B cell (primary cell): Measurements from ENCODE around the gene MYCL. TPM values are rescaled to one million over a fixed set of nuclear protein-coding genes. Genes with fewer than 3 reads are reported as not detected.

Source experiments
- ATAC-seq: fragments of 200-7000 bp; cut with Tn5 transposase; one replicate; pipeline ENCODE4 v1.10.0; 2021; ENCODE audit warnings: low read depth, mild to moderate bottlenecking, moderate number of reproducible peaks, moderate library complexity
- CTCF ChIA-PET: fragments of 350-600 bp; sonication (Branson Sonifier 250); formaldehyde crosslinking; loops from one replicate; lab custom pipeline; 2021; ENCODE audit warnings: antibody characterized with exemption, inconsistent platforms; lab: Charles Lee
- POLR2A ChIA-PET: fragments of 350-600 bp; sonication (Branson Sonifier 250); formaldehyde crosslinking; loops from one replicate; lab custom pipeline; 2021; ENCODE audit warnings: antibody characterized with exemption; lab: Charles Lee
- DNase-seq: peaks from one replicate; pipeline ENCODE4 v3.0.0; 2013
- H2AFZ ChIP-seq: 2 replicates; pipeline ENCODE4 v1.6.1; 2012; ENCODE audit warnings: mild to moderate bottlenecking, low read depth, low read length; ENCODE audit not compliant: insufficient read depth, poor library complexity, severe bottlenecking
- H3K27ac ChIP-seq, 2 donors: 1 replicate in 1 of 2; 2 replicates in 1 of 2; pipeline ENCODE4 v1.5.1; 2012 to 2013; ENCODE audit warnings: low read length in 2 of 2, mild to moderate bottlenecking in 2 of 2, moderate library complexity in 1 of 2
- H3K27me3 ChIP-seq, 4 experiments: fragments of 200-600 bp in 1 of 4; sonication (generic) in 1 of 4; replicated peaks in 1 of 4; 1 replicate in 2 of 4; 2 replicates in 2 of 4; pipeline versions ENCODE4 v1.6.1 to v1.7.0; 2013 to 2016; ENCODE audit warnings: low read length in 3 of 4, mild to moderate bottlenecking in 2 of 4, mixed read lengths in 1 of 4, moderate library complexity in 1 of 4; ENCODE audit not compliant: insufficient read depth in 4 of 4, control insufficient read depth in 3 of 4; ENCODE audit errors: control extremely low read depth in 1 of 4
- H3K36me3 ChIP-seq, 2 experiments: replicated peaks in 1 of 2; 1 replicate in 1 of 2; 2 replicates in 1 of 2; pipeline versions ENCODE4 v1.6.1 to v1.7.1; 2013; ENCODE audit warnings: low read length in 1 of 2; ENCODE audit not compliant: insufficient read depth in 2 of 2, control insufficient read depth in 1 of 2; ENCODE audit errors: control extremely low read depth in 1 of 2, extremely low read depth in 1 of 2
- H3K4me1 ChIP-seq, 2 donors: fragments of 200-600 bp in 1 of 2; sonication (generic) in 1 of 2; 1 replicate in 1 of 2; 2 replicates in 1 of 2; pipeline versions ENCODE4 v1.5.1 to v1.6.1; 2013 to 2017; ENCODE audit warnings: low read length in 2 of 2; ENCODE audit not compliant: control insufficient read depth in 2 of 2, insufficient read depth in 2 of 2
- H3K4me2 ChIP-seq: replicated peaks from 2 replicates; pipeline ENCODE3; 2012; ENCODE audit warnings: mild to moderate bottlenecking, low read depth, low read length; ENCODE audit not compliant: poor library complexity, severe bottlenecking
- H3K4me3 ChIP-seq, 5 experiments: fragments of 200-600 bp in 1 of 5; sonication (generic) in 1 of 5; 1 replicate in 3 of 5; 2 replicates in 2 of 5; pipeline versions ENCODE4 v1.5.1 to v1.7.0; 2011 to 2016; ENCODE audit warnings: low read length in 4 of 5, mild to moderate bottlenecking in 4 of 5, low read depth in 2 of 5, control low read depth in 1 of 5, moderate library complexity in 1 of 5; ENCODE audit not compliant: insufficient read depth in 1 of 5; ENCODE audit errors: control extremely low read depth in 1 of 5, extremely low read depth in 1 of 5
- H3K79me2 ChIP-seq: fragments of 200-600 bp; sonication (generic); one replicate; pipeline ENCODE4 v1.6.0; 2016; ENCODE audit warnings: low read length; ENCODE audit not compliant: control insufficient read depth, insufficient read depth
- H3K9ac ChIP-seq: fragments of 200-600 bp; sonication (generic); 2 replicates; pipeline ENCODE4 v1.6.1; 2017; ENCODE audit warnings: mild to moderate bottlenecking, low read length, moderate library complexity
- H3K9me3 ChIP-seq, 3 donors: one replicate each; pipeline versions ENCODE4 v1.6.1 to v1.7.1; 2013; ENCODE audit warnings: low read length in 2 of 3; ENCODE audit not compliant: control insufficient read depth in 2 of 3, insufficient read depth in 1 of 3; ENCODE audit errors: control extremely low read depth in 1 of 3
- H4K20me1 ChIP-seq: 2 replicates; pipeline ENCODE4 v1.6.0; 2012; ENCODE audit warnings: mild to moderate bottlenecking, low read length; ENCODE audit not compliant: insufficient read depth, control insufficient read depth, poor library complexity, severe bottlenecking
- H3K27ac Mint-ChIP-seq: one replicate; pipeline ENCODE4 v1.8.0; 2021; ENCODE audit warnings: mixed read lengths
- H3K27me3 Mint-ChIP-seq: one replicate; pipeline ENCODE4 v1.8.0; 2021; ENCODE audit warnings: mixed read lengths
- H3K4me1 Mint-ChIP-seq: one replicate; pipeline ENCODE4 v1.8.0; 2021; ENCODE audit warnings: mixed read lengths
- H3K4me3 Mint-ChIP-seq: one replicate; pipeline ENCODE4 v1.8.0; 2021; ENCODE audit warnings: mixed read lengths
- H3K9me3 Mint-ChIP-seq: one replicate; pipeline ENCODE4 v1.8.0; 2022; ENCODE audit warnings: mixed read lengths; ENCODE audit not compliant: insufficient read depth
- WGBS: methylation state at CpG from one replicate; pipeline ENCODE4 v1.1.5; 2013; ENCODE audit warnings: missing lambda C conversion rate; ENCODE audit not compliant: insufficient coverage; 5-methylcytosine and 5-hydroxymethylcytosine counted together
- intact Hi-C: fragments of 100-400 bp; cut with micrococcal nuclease; formaldehyde crosslinking; loops from one replicate; pipeline ENCODE4 v1.10.0; 2022
- polyA plus RNA-seq: library from polyadenylated mRNA; depleted of rRNA; stranded (reverse); fragments of >200 nt; gene quantifications from 2 replicates; pipeline ENCODE4 v1.2.3, GENCODE V29; 2012
- total RNA-seq, 2 donors: library from RNA; stranded (reverse); fragments of 120-200 nt in 1 of 2; gene quantifications; 1 replicate in 1 of 2; 2 replicates in 1 of 2; pipeline versions ENCODE4 v1.2.3 to v1.2.4, GENCODE V29; 2013 to 2022
- TF ChIP-seq, protein P1 (sequence below): fragments of 200-600 bp; IDR thresholded peaks from one replicate; pipeline ENCODE4 v1.8.0; 2022; ENCODE audit warnings: antibody characterized with exemption, mild to moderate bottlenecking

The MYCL gene
- total and polyA plus RNA-seq, 2 donors (not counting 1 experiment from before 2014, with no cell fraction given), result 0.03 to 0.62 TPM

DNA sequence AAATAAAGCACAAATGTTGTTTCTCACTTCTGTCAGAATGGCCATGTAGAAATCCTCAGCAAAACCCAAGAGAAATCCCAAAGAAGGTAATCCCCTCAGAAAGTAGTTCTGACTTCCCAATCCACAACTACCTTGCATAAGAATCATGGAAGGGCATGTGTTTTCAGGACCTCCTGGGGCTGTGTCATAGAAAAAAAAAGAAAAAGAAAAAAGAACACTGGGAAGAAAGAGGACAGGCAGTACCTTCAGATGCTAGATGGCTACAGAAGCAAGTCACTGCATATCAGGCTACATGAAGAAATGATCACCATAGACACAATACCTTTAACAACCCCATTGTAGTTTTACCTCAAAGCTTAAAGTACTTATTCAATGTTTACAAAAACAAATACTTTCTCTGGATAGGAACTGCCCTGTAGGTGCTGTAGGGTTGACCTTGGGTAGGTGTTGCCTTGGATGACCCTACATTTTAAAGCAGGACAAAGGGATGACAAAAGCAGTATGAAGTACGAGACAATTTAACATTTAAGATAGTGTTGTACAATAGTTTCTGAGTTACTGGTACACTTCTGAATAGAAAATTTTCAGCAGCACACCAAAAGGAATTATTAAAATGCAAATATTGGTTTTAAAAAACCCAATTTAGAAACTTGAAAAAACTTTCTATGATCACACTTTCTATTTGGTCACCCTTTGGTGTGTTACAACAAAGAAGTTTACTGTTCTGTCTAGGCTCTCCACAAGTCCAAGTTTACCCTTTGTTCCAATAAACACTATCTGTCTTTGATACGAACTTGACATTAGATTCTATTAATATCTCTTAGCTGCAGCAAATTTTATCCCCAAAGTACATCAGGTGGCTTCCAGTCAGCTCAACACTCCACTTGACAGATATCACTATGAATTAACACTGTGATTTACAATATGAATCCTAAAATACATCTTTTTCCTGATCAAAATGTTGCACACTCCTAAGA is 23.4 kb downstream of the MYCL start:
- Histone ChIP-seq H4K20me1 (peaks cover 18% of the 10 kb centered on the region), H3K9me3 (no peaks in the 10 kb centered on the region)

More for the DNA sequence above, 23.4 kb downstream of the MYCL start:
- TF ChIP-seq, protein P1, sequence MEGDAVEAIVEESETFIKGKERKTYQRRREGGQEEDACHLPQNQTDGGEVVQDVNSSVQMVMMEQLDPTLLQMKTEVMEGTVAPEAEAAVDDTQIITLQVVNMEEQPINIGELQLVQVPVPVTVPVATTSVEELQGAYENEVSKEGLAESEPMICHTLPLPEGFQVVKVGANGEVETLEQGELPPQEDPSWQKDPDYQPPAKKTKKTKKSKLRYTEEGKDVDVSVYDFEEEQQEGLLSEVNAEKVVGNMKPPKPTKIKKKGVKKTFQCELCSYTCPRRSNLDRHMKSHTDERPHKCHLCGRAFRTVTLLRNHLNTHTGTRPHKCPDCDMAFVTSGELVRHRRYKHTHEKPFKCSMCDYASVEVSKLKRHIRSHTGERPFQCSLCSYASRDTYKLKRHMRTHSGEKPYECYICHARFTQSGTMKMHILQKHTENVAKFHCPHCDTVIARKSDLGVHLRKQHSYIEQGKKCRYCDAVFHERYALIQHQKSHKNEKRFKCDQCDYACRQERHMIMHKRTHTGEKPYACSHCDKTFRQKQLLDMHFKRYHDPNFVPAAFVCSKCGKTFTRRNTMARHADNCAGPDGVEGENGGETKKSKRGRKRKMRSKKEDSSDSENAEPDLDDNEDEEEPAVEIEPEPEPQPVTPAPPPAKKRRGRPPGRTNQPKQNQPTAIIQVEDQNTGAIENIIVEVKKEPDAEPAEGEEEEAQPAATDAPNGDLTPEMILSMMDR, result no peak
- H3K9me3 Mint-ChIP-seq, result no peaks in the 10 kb centered on the region
- H3K27me3 Mint-ChIP-seq, result no peaks in the 10 kb centered on the region
- H3K27me3 ChIP-seq, result no peaks in the 10 kb centered on the region
- no peak overlapping the region for H3K4me3 Mint-ChIP-seq
- H3K27ac ChIP-seq, result no peak overlapping the region
- ATAC-seq (no peak), DNase-seq (no peak)
- no peaks in the 10 kb centered on the region for H3K36me3 ChIP-seq
- H3K4me1 Mint-ChIP-seq, result peaks cover 58% of the 10 kb centered on the region
- H3K79me2 ChIP-seq, result peaks cover 89% of the 10 kb centered on the region
- H3K4me1 ChIP-seq, result peaks cover 28 to 30% of the 10 kb centered on the region in 2 donors
- no peak overlapping the region for H3K4me2 ChIP-seq
- H2AFZ ChIP-seq, result no peak overlapping the region
- ChIA-PET POLR2A (no interaction called here), CTCF (interaction anchor here (1.0 kb wide), 1 partner anchor 41 kb away, joined by 3 read pairs; no protein-coding TSS in a partner anchor)
- H3K9ac ChIP-seq, result no peak overlapping the region
- no CpG with 5 or more reads among the region's 2 CpGs for WGBS
- H3K4me3 ChIP-seq, result no peak overlapping the region
- intact Hi-C loops, result loop anchor here (5.0 kb wide), 1 partner anchor 51 kb away; no protein-coding TSS in a partner anchor
- no peak overlapping the region for H3K27ac Mint-ChIP-seq
